ENCODE measurements around the gene TM7SF2.

The TM7SF2 gene

GRCh38 chr11:65102142-65103095 is 9.3 kb upstream of the TM7SF2 start:
- peaks cover 13% of the 10 kb centered on the region for H3K36me3 ChIP-seq (replicated peaks; ENCODE audit: low read depth, low read length)
- H3K4me1 ChIP-seq (ENCODE audit: low read length), result no peaks in the 10 kb centered on the region
- no peak overlapping the region for H3K4me2 ChIP-seq (ENCODE audit: low read length)
- peaks cover 29% of the 10 kb centered on the region for H3K79me2 ChIP-seq (ENCODE audit: low read length)
- H2AFZ ChIP-seq (ENCODE audit: low read depth, low read length), result no peak overlapping the region
- H4K20me1 ChIP-seq (ENCODE audit: insufficient read depth, low read length), result no peaks in the 10 kb centered on the region
- H3K27ac ChIP-seq (ENCODE audit: low read length), result no peak overlapping the region
- TF ChIP-seq CTCF (IDR thresholded peaks at IDR 0.05; ENCODE audit: low read depth, low read length), result no peak
- no peak for TF ChIP-seq EZH2phosphoT487 (IDR thresholded peaks at IDR 0.05; ENCODE audit: low read depth)
- no peak overlapping the region for H3K9ac ChIP-seq (ENCODE audit: low read length)
- H3K27me3 ChIP-seq (ENCODE audit: low read depth, low read length), result no peaks in the 10 kb centered on the region
- H3K4me3 ChIP-seq (ENCODE audit: low read length), result no peak overlapping the region
- H3K9me3 ChIP-seq (ENCODE audit: insufficient read depth, low read length), result no peaks in the 10 kb centered on the region

GRCh38 chr11:65103476-65103875 is 8.2 kb upstream of the TM7SF2 start:
- Histone ChIP-seq H3K4me1 (ENCODE audit: low read length) (no peaks in the 10 kb centered on the region), H3K27me3 (ENCODE audit: low read depth, low read length) (no peaks in the 10 kb centered on the region), H3K9ac (ENCODE audit: low read length) (no peak overlapping the region), H3K36me3 (replicated peaks; ENCODE audit: low read depth, low read length) (peaks cover 12% of the 10 kb centered on the region), H3K4me2 (ENCODE audit: low read length) (no peak overlapping the region), H2AFZ (ENCODE audit: low read depth, low read length) (no peak overlapping the region), H3K79me2 (ENCODE audit: low read length) (peaks cover 19% of the 10 kb centered on the region), H3K9me3 (ENCODE audit: insufficient read depth, low read length) (no peaks in the 10 kb centered on the region), H4K20me1 (ENCODE audit: insufficient read depth, low read length) (no peaks in the 10 kb centered on the region), H3K27ac (ENCODE audit: low read length) (no peak overlapping the region), H3K4me3 (ENCODE audit: low read length) (no peak overlapping the region)
- TF ChIP-seq EZH2phosphoT487 (IDR thresholded peaks at IDR 0.05; ENCODE audit: low read depth), result no peak
- no peak for TF ChIP-seq CTCF (IDR thresholded peaks at IDR 0.05; ENCODE audit: low read depth, low read length)

- no peak for TF ChIP-seq CTCF (IDR thresholded peaks at IDR 0.05; ENCODE audit: low read depth, low read length)
- TF ChIP-seq EZH2phosphoT487 (IDR thresholded peaks at IDR 0.05; ENCODE audit: low read depth), result no peak
- Histone ChIP-seq H3K79me2 (ENCODE audit: low read length) (peaks cover 13% of the 10 kb centered on the region; the same call in 1 of the 2 replicates), H2AFZ (ENCODE audit: low read depth, low read length) (no peak overlapping the region), H3K9me3 (ENCODE audit: insufficient read depth, low read length) (no peaks in the 10 kb centered on the region), H4K20me1 (ENCODE audit: insufficient read depth, low read length) (no peaks in the 10 kb centered on the region), H3K36me3 (replicated peaks; ENCODE audit: low read depth, low read length) (peaks cover 17% of the 10 kb centered on the region), H3K27me3 (ENCODE audit: low read depth, low read length) (no peaks in the 10 kb centered on the region), H3K4me3 (ENCODE audit: low read length) (no peak overlapping the region), H3K27ac (ENCODE audit: low read length) (no peak overlapping the region), H3K9ac (ENCODE audit: low read length) (no peak overlapping the region), H3K4me2 (ENCODE audit: low read length) (no peak overlapping the region), H3K4me1 (ENCODE audit: low read length) (no peaks in the 10 kb centered on the region)
These were observed 7.0 kb upstream of the TM7SF2 start for GRCh38 chr11:65104628-65105027.

- Histone ChIP-seq H3K4me1 (ENCODE audit: low read length) (peaks cover 12% of the 10 kb centered on the region), H3K27me3 (ENCODE audit: low read depth, low read length) (no peaks in the 10 kb centered on the region), H3K4me3 (ENCODE audit: low read length) (no peak overlapping the region), H3K9me3 (ENCODE audit: insufficient read depth, low read length) (no peaks in the 10 kb centered on the region), H3K27ac (ENCODE audit: low read length) (no peak overlapping the region), H3K4me2 (ENCODE audit: low read length) (no peak overlapping the region), H3K36me3 (replicated peaks; ENCODE audit: low read depth, low read length) (peaks cover 14% of the 10 kb centered on the region), H2AFZ (ENCODE audit: low read depth, low read length) (no peak overlapping the region), H3K79me2 (ENCODE audit: low read length) (peaks cover 13% of the 10 kb centered on the region), H4K20me1 (ENCODE audit: insufficient read depth, low read length) (peaks cover 5% of the 10 kb centered on the region), H3K9ac (ENCODE audit: low read length) (no peak overlapping the region)
- TF ChIP-seq CTCF (IDR thresholded peaks at IDR 0.05; ENCODE audit: low read depth, low read length), result no peak
- no peak for TF ChIP-seq EZH2phosphoT487 (IDR thresholded peaks at IDR 0.05; ENCODE audit: low read depth)
These were observed 4.6 kb upstream of the TM7SF2 start for GRCh38 chr11:65107078-65107477.

Measured in OCI-LY3 (cell line).